Nephron progenitor cell (in vitro differentiated cells): ENCODE measurements around the gene HIP1.

Experiments
- DNase-seq: peaks from one replicate; pipeline ENCODE4 v3.0.0; 2021
- H3K27ac Mint-ChIP-seq: 2 replicates; pipeline ENCODE4 v1.8.0; 2021; ENCODE audit warnings: mild to moderate bottlenecking, moderate library complexity, mixed read lengths
- H3K27me3 Mint-ChIP-seq: 2 replicates; pipeline ENCODE4 v1.8.0; 2021; ENCODE audit warnings: mild to moderate bottlenecking, low read depth, mixed read lengths; ENCODE audit not compliant: poor library complexity
- H3K36me3 Mint-ChIP-seq: 2 replicates; pipeline ENCODE4 v1.8.0; 2021; ENCODE audit warnings: low read depth, mixed read lengths
- H3K4me1 Mint-ChIP-seq: 2 replicates; pipeline ENCODE4 v1.8.0; 2021; ENCODE audit warnings: mixed read lengths
- H3K4me3 Mint-ChIP-seq: 2 replicates; pipeline ENCODE4 v1.8.0; 2021; ENCODE audit warnings: mild to moderate bottlenecking, moderate library complexity, mixed read lengths
- H3K9me3 Mint-ChIP-seq: 2 replicates; pipeline ENCODE4 v1.8.0; 2021; ENCODE audit warnings: mild to moderate bottlenecking, moderate library complexity, mixed read lengths
- CTCF ChIP-seq: fragments of 200-600 bp; sonication (generic); IDR thresholded peaks from 2 replicates; pipeline ENCODE4 v1.5.0; 2021; ENCODE audit warnings: antibody characterized with exemption

The HIP1 gene

GRCh38 chr7:75667938-75668337, 70.8 kb downstream of the HIP1 start:
- Mint-ChIP-seq H3K4me1 (peaks cover 7% of the 10 kb centered on the region), H3K27me3 (no peaks in the 10 kb centered on the region), H3K4me3 (no peak overlapping the region), H3K36me3 (no peaks in the 10 kb centered on the region), H3K27ac (no peak overlapping the region), H3K9me3 (peaks cover 3% of the 10 kb centered on the region)
- no peak for TF ChIP-seq CTCF
- no peak for DNase-seq

- H3K4me1 Mint-ChIP-seq = peaks cover 19% of the 10 kb centered on the region
- no peak for DNase-seq
Measured at GRCh38 chr7:75663302-75663907, 75.3 kb downstream of the HIP1 start.

DNA sequence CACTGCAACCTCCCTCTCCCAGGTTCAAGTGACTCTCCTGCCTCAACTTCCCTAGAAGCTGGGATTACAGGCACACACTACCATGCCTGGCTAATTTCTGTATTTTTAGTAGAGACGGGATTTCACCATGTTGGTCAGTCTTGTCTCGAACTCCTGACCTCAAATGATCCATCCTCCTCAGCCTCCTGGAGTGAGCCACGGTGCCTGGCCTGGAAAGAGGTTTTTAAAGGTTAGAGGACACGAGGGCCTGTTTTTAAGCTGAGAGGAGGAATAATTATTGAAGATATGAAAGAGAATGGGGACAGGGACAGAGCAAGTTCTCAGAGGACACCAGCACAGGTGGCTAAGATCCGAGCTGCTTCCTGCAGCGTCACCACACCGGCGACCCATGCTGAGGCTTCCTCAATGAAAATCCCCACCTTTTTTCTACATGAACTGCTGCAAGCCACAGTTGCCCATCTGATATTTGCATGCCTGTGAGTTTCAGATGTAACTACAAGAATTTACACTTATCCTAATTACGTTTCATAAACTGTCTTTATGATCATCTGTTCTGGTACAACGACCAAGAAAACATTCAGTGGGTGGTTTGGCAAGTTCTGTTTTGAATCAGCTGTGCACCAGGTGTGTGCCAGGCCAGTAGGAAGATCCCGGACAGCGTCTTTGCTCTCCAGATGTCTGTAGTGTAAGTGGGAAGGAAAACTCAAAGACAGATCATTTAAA, 76.0 kb downstream of the HIP1 start:
- Mint-ChIP-seq H3K27ac (peak overlapping the region; percentile 6), H3K36me3 (no peaks in the 10 kb centered on the region), H3K27me3 (no peaks in the 10 kb centered on the region), H3K4me3 (no peak overlapping the region), H3K4me1 (peaks cover 19% of the 10 kb centered on the region), H3K9me3 (no peaks in the 10 kb centered on the region)
- TF ChIP-seq CTCF = no peak
- no peak for DNase-seq

More at GRCh38 chr7:75663302-75663907, 75.3 kb downstream of the HIP1 start:
- Mint-ChIP-seq H3K9me3 (no peaks in the 10 kb centered on the region), H3K4me3 (no peak overlapping the region), H3K27ac (no peak overlapping the region), H3K27me3 (no peaks in the 10 kb centered on the region), H3K36me3 (no peaks in the 10 kb centered on the region)
- no peak for TF ChIP-seq CTCF

- H3K4me3 Mint-ChIP-seq = no peak overlapping the region
- peaks cover 19% of the 10 kb centered on the region for H3K4me1 Mint-ChIP-seq
- no peaks in the 10 kb centered on the region for H3K27me3 Mint-ChIP-seq
- H3K27ac Mint-ChIP-seq = peak overlapping the region; percentile 55
- no peak for DNase-seq
- no peaks in the 10 kb centered on the region for H3K36me3 Mint-ChIP-seq
- H3K9me3 Mint-ChIP-seq = no peaks in the 10 kb centered on the region
- TF ChIP-seq CTCF = no peak
Measured at GRCh38 chr7:75660566-75661215, 78.0 kb downstream of the HIP1 start.

GRCh38 chr7:75658802-75659201, 79.9 kb downstream of the HIP1 start:
- Mint-ChIP-seq H3K36me3 (no peaks in the 10 kb centered on the region), H3K9me3 (no peaks in the 10 kb centered on the region), H3K4me1 (peaks cover 19% of the 10 kb centered on the region), H3K27me3 (no peaks in the 10 kb centered on the region), H3K4me3 (no peak overlapping the region), H3K27ac (no peak overlapping the region)
- no peak for TF ChIP-seq CTCF
- no peak for DNase-seq
